Mammary epithelial cell (primary cell): ENCODE data around the gene KCNMA1.

Experiments used
- CTCF ChIP-seq, 2 donors: IDR thresholded peaks in 1 of 2; conservative IDR thresholded peaks in 1 of 2; 2 replicates each; pipeline ENCODE4 v1.5.1; 2011 to 2012; ENCODE audit warnings: inconsistent platforms in 2 of 2, low read length in 2 of 2, mild to moderate bottlenecking in 2 of 2, control low read depth in 1 of 2, low read depth in 1 of 2; ENCODE audit not compliant: insufficient read depth in 1 of 2; ENCODE audit errors: extremely low read depth in 1 of 2
- EZH2 ChIP-seq: IDR thresholded peaks from 2 replicates; pipeline ENCODE4 v1.6.1; 2012; ENCODE audit warnings: low read length, inconsistent platforms, borderline replicate concordance

- TF ChIP-seq CTCF (conservative IDR thresholded peaks at IDR 0.05 in 1 of 2, IDR thresholded peaks at IDR 0.05 in 1 of 2; ENCODE audit: extremely low read depth in 1 of 2, insufficient read depth in 1 of 2, low read depth in 1 of 2, low read length in 2 of 2) (no peak), EZH2 (no peak)
These were observed 487.9 kb downstream of the KCNMA1 start for GRCh38 chr10:77149706-77150105.
